B cell (primary cell): ENCODE measurements around the gene C15orf62.

Experiments used
- EZH2 ChIP-seq: IDR thresholded peaks from 2 replicates; pipeline ENCODE4 v1.6.1; 2012; ENCODE audit warnings: borderline replicate concordance, low read depth, mild to moderate bottlenecking, moderate library complexity, low read length; ENCODE audit not compliant: insufficient read depth, poor library complexity, severe bottlenecking
- TF ChIP-seq, protein P1 (sequence below): fragments of 200-600 bp; IDR thresholded peaks from one replicate; pipeline ENCODE4 v1.8.0; 2022; ENCODE audit warnings: antibody characterized with exemption, mild to moderate bottlenecking

DNA sequence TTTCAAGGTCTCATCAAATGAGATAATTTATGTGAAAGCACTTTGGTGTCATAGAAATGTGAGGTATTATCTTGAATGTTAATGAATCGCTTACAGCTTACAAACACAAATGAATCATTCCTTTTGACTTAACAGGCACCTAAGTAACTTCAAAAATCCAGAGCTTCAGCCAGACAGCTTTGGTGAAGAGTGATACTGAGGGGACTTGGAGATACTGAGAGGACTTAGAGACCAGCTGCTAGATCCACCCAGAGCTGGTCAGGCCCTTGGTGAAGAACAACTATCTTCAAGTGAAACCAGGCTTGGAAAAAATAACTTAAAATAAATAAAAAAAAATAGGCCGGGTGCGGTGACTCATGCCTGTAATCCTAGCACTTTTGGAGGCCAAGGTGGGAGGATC lies 20.9 kb downstream of the C15orf62 start:
- TF ChIP-seq, protein P1, sequence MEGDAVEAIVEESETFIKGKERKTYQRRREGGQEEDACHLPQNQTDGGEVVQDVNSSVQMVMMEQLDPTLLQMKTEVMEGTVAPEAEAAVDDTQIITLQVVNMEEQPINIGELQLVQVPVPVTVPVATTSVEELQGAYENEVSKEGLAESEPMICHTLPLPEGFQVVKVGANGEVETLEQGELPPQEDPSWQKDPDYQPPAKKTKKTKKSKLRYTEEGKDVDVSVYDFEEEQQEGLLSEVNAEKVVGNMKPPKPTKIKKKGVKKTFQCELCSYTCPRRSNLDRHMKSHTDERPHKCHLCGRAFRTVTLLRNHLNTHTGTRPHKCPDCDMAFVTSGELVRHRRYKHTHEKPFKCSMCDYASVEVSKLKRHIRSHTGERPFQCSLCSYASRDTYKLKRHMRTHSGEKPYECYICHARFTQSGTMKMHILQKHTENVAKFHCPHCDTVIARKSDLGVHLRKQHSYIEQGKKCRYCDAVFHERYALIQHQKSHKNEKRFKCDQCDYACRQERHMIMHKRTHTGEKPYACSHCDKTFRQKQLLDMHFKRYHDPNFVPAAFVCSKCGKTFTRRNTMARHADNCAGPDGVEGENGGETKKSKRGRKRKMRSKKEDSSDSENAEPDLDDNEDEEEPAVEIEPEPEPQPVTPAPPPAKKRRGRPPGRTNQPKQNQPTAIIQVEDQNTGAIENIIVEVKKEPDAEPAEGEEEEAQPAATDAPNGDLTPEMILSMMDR = no peak
- no peak for TF ChIP-seq EZH2
